Esophagus muscularis mucosa (tissue), 4 donors: ENCODE measurements around the gene VWA5B1. TPM values are rescaled to one million over a fixed set of nuclear protein-coding genes. Genes with fewer than 3 reads are reported as not detected.
"Not testable (repeated sequence)": the region's sequence is repeated elsewhere in the genome, so short reads cannot be mapped to it uniquely, and the experiment has no call there.

Source experiments
- DNase-seq: peaks from one replicate; pipeline ENCODE4 v3.0.0-alpha.2; 2017; ENCODE audit errors: extremely low spot score
- H3K27ac ChIP-seq, 4 donors: fragments of 200-600 bp; sonication (generic); replicated peaks in 1 of 4; 1 replicate in 3 of 4; 2 replicates in 1 of 4; pipeline ENCODE4 v1.5.1; 2016 to 2019; ENCODE audit warnings: mild to moderate bottlenecking in 1 of 4
- H3K27me3 ChIP-seq, 4 donors: fragments of 200-600 bp; sonication (generic); one replicate each; pipeline versions ENCODE4 v1.5.1 to v1.6.0; 2016 to 2019
- H3K36me3 ChIP-seq, 4 donors: fragments of 200-600 bp; sonication (generic); one replicate each; pipeline ENCODE4 v1.5.1; 2016 to 2019
- H3K4me1 ChIP-seq, 4 donors: fragments of 200-600 bp; sonication (generic); one replicate each; pipeline ENCODE4 v1.5.1; 2016 to 2019
- H3K4me3 ChIP-seq, 4 donors: fragments of 200-600 bp; sonication (generic); 1 replicate in 2 of 4; 2 replicates in 2 of 4; pipeline ENCODE4 v1.5.1; 2016 to 2019; ENCODE audit warnings: mild to moderate bottlenecking in 4 of 4, moderate library complexity in 1 of 4
- H3K9me3 ChIP-seq, 4 donors: fragments of 200-600 bp; sonication (generic); 1 replicate in 3 of 4; 2 replicates in 1 of 4; pipeline ENCODE4 v1.5.1; 2016 to 2019
- EP300 ChIP-seq: sonication (generic); formaldehyde crosslinking; IDR thresholded peaks from one replicate; pipeline ENCODE4 v1.6.1; 2017; ENCODE audit warnings: antibody characterized with exemption
- POLR2A ChIP-seq: fragments of 450-650 bp; IDR thresholded peaks from one replicate; pipeline ENCODE4 v1.6.1; 2017; ENCODE audit warnings: antibody characterized with exemption, moderate library complexity, mild to moderate bottlenecking, low read depth
- POLR2AphosphoS5 ChIP-seq, 2 donors: sonication (generic); formaldehyde crosslinking; IDR thresholded peaks; one replicate each; pipeline ENCODE4 v1.6.1; 2017; ENCODE audit warnings: antibody characterized with exemption in 2 of 2
- WGBS: methylation state at CpG from one replicate; pipeline ENCODE4 v1.1.5; 2018; 5-methylcytosine and 5-hydroxymethylcytosine counted together
- intact Hi-C: fragments of 100-400 bp; cut with DNase I; formaldehyde crosslinking; loops from one replicate; pipeline ENCODE4 v1.15.1; 2023
- total RNA-seq, 4 donors: library from RNA; depleted of rRNA; stranded (reverse); fragments of >200 nt; gene quantifications; one replicate each; pipeline versions ENCODE4 v1.1.0 to v1.2.1, GENCODE V29; 2016
- TF ChIP-seq, protein P1 (sequence below), 3 experiments: fragments of 200-600 bp in 2 of 3; fragments of 450-650 bp in 1 of 3; sonication (generic) in 2 of 3; IDR thresholded peaks; one replicate each; pipeline ENCODE4 v1.5.1; 2017 to 2019; ENCODE audit warnings: antibody characterized with exemption in 3 of 3, mild to moderate bottlenecking in 2 of 3, moderate library complexity in 1 of 3

The VWA5B1 gene
- total RNA-seq, 4 donors from 2014 or later: under 0.01 TPM; not detected in 3

DNA sequence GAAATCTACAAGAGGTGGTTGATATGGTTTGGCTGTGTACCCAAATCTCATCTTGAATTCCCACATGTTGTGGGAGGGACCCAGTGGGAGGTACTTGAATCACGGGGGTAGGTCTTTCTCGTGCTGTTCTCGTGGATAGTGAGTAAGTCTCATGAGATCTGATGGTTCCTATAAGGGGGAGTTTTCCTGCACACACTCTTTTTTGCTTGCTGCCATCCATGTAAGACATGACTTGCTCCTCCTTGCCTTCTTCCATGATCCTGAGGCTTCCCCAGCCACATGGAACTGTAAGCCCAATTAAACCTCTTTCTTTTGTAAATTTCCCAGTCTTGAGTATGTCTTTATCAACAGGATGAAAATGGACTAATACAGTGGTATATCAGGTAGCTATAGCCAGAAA is 5.2 kb upstream of the VWA5B1 start:
- Histone ChIP-seq H3K9me3 (no peaks in the 10 kb centered on the region), H3K4me1 (no peaks in the 10 kb centered on the region), H3K27me3 (peaks cover 0 to 75% (median 3%) of the 10 kb centered on the region in 4 donors), H3K4me3 (no peak overlapping the region), H3K27ac (no peak overlapping the region), H3K36me3 (no peaks in the 10 kb centered on the region)
- no peak for TF ChIP-seq POLR2A
- TF ChIP-seq, protein P1, sequence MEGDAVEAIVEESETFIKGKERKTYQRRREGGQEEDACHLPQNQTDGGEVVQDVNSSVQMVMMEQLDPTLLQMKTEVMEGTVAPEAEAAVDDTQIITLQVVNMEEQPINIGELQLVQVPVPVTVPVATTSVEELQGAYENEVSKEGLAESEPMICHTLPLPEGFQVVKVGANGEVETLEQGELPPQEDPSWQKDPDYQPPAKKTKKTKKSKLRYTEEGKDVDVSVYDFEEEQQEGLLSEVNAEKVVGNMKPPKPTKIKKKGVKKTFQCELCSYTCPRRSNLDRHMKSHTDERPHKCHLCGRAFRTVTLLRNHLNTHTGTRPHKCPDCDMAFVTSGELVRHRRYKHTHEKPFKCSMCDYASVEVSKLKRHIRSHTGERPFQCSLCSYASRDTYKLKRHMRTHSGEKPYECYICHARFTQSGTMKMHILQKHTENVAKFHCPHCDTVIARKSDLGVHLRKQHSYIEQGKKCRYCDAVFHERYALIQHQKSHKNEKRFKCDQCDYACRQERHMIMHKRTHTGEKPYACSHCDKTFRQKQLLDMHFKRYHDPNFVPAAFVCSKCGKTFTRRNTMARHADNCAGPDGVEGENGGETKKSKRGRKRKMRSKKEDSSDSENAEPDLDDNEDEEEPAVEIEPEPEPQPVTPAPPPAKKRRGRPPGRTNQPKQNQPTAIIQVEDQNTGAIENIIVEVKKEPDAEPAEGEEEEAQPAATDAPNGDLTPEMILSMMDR (IDR thresholded peaks at IDR 0.05): no peak
- intact Hi-C loops: no loop called here
- WGBS: 75% methylated on average over 3 of the region's 3 CpGs
- DNase-seq: no peak

DNA sequence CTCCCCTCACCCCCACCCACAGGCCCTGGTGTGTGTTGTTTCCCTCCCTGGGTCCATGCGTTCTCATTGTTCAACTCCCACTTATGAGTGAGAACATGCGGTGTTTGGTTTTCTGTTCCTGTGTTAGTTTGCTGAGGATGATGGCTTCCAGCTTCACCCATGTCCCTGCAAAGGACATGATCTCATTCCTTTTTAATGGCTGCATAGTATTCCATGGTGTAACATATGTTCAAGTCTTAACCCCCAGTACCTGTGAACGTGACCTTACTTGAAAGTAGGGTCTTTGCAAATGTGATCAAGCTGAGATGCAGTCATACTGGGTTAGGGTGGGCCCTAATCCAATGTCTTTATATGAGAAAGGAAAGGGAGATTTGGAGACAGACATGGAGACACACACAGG is 3.0 kb upstream of the VWA5B1 start:
- H3K4me1 ChIP-seq, DNase-seq, intact Hi-C loops, H3K9me3 ChIP-seq, H3K4me3 ChIP-seq, H3K27ac ChIP-seq, H3K36me3 ChIP-seq: not testable (repeated sequence)
- WGBS: 89% methylated on average over 3 of the region's 3 CpGs
- H3K27me3 ChIP-seq: peaks cover 0 to 83% (median 12%) of the 10 kb centered on the region in 4 donors

GRCh38 chr1:20291645-20292084 is 990 bp downstream of the VWA5B1 start:
- Histone ChIP-seq H3K27me3 (peaks cover 0 to 83% (median 12%) of the 10 kb centered on the region in 4 donors), H3K9me3 (no peaks in the 10 kb centered on the region), H3K27ac (no peak overlapping the region), H3K4me1 (peaks cover 0 to 9% (median 8%) of the 10 kb centered on the region in 4 donors), H3K36me3 (no peaks in the 10 kb centered on the region), H3K4me3 (peak overlapping the region in 1 of 4 donors; percentile 14)
- TF ChIP-seq, protein P1 (IDR thresholded peaks at IDR 0.05): no peak
- TF ChIP-seq POLR2A (no peak), EP300 (no peak), POLR2AphosphoS5 (IDR thresholded peaks at IDR 0.05) (no peak)
- 5% methylated on average over 14 of the region's 20 CpGs for WGBS
- DNase-seq: no peak
- intact Hi-C loops: no loop called here

- Histone ChIP-seq H3K27me3 (peaks cover 0 to 36% (median 0%) of the 10 kb centered on the region in 4 donors), H3K4me1 (no peaks in the 10 kb centered on the region), H3K4me3 (no peak overlapping the region), H3K27ac (no peak overlapping the region), H3K9me3 (no peaks in the 10 kb centered on the region), H3K36me3 (no peaks in the 10 kb centered on the region)
- intact Hi-C loops: no loop called here
- no peak for DNase-seq
- TF ChIP-seq, protein P1 (IDR thresholded peaks at IDR 0.05): no peak
- no peak for TF ChIP-seq POLR2AphosphoS5 (IDR thresholded peaks at IDR 0.05)
- no peak for TF ChIP-seq EP300
- TF ChIP-seq POLR2A: no peak
- WGBS: 61% methylated on average over 3 of the region's 3 CpGs
Observed at GRCh38 chr1:20298626-20299025, 8.0 kb downstream of the VWA5B1 start.

DNA sequence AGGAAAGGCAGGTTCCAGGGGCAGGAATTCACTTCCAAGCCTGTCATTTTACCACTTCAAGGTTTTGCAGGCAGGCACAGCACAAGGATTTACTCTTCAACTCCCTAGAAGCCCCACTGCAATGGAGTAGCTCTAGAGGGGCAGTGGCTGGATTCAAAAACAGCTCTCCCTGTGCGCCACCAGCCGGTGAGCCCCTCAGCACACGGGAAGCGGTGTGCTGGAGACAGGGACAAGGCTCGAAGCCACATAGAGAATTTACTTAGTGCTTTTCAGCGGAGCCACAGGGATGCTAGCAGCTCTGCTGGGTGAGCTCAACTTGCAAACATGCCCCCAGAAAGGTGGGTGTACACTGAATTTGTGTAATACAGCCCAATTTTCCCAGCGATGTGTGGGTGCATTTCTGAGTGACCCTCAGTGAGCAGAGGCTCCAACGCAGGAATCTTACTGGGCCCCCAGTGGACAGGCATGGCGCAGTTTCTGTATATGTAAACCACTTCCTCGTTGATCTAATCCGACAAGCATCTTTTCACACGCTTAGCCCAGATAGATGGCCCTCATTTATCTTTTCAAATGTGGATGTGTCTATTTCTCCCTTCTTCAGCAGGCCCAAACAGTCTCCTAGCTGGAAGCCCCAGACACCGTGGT is 10.9 kb downstream of the VWA5B1 start:
- Histone ChIP-seq H3K4me1 (no peaks in the 10 kb centered on the region), H3K36me3 (no peaks in the 10 kb centered on the region), H3K27me3 (peaks cover 0 to 27% (median 0%) of the 10 kb centered on the region in 4 donors), H3K9me3 (no peaks in the 10 kb centered on the region), H3K4me3 (no peak overlapping the region), H3K27ac (no peak overlapping the region)
- TF ChIP-seq, protein P1 (IDR thresholded peaks at IDR 0.05): no peak
- TF ChIP-seq POLR2AphosphoS5 (IDR thresholded peaks at IDR 0.05) (no peak), POLR2A (no peak), EP300 (no peak)
- whole genome bisulfite sequencing: 65% methylated on average over 12 of the region's 13 CpGs
- DNase-seq: no peak
- intact Hi-C loops: no loop called here
